Epithelial cell of proximal tubule (primary cell): ENCODE results near the gene ADD1. TPM values are rescaled to one million over a fixed set of nuclear protein-coding genes. Genes with fewer than 3 reads are reported as not detected.
"Not testable (repeated sequence)": the region's sequence is repeated elsewhere in the genome, so short reads cannot be mapped to it uniquely, and the experiment has no call there.

Experiments used
- DNase-seq: peaks from one replicate; pipeline ENCODE4 v3.0.0-alpha.2; 2011; ENCODE audit warnings: low read depth
- H3K4me3 ChIP-seq: 2 replicates; pipeline ENCODE4 v1.5.1; 2011; ENCODE audit warnings: low read depth, mild to moderate bottlenecking, low read length
- total RNA-seq: library from RNA; depleted of rRNA; stranded (reverse); fragments of >200 nt; gene quantifications from 2 replicates; pipeline ENCODE4 v1.2.3, GENCODE V29; 2015
- TF ChIP-seq, protein P1 (sequence below): conservative IDR thresholded peaks from 2 replicates; pipeline ENCODE4 v1.5.1; 2012; ENCODE audit warnings: low read depth, mild to moderate bottlenecking, low read length

Gene ADD1
- total RNA-seq, 1 donor from 2014 or later = 222 TPM

DNA sequence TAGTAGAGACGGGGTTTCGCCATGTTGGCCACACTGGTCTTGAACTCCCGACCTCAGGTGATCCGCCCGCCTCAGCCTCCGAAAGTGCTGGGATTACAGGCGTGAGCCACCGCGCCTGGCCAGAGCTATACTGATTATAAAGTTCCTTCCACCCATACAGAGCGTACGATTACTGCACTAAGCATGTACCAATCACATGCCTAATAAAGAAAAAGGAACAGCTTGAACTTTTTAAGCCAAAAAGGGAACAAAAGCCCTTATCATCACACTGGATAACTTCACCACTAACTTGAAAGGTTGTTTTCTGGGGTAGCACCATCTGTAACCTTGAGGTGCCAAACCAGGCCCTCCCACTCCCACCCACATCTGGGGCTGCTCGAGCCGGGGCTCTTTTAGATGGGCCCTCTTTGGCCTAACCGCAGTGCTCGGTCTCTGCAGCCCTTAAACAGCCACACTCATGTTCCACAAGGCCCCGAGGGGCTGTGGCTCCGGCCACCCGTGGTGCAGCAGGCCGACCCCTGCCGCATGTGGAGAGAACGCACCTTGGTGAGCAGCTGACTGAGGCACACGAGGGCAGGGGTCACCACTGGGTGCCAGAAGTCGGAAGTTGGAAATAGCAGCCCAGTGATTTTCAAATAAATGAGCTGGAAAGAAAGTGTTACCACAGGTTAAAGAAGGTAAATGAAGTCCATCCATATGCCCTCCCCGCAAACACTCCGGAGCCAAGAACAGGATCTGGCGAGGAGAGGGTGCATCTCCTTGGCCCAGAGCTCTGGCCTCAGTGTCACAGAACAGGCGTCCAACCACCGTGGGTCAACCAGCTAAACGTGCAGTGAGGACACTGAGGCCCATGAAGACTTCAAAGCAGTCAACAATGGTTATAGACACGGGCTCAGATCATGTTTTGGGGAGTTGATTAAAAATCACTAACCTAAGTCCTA is 101.2 kb downstream of the ADD1 start:
- no peak for DNase-seq
- TF ChIP-seq, protein P1, sequence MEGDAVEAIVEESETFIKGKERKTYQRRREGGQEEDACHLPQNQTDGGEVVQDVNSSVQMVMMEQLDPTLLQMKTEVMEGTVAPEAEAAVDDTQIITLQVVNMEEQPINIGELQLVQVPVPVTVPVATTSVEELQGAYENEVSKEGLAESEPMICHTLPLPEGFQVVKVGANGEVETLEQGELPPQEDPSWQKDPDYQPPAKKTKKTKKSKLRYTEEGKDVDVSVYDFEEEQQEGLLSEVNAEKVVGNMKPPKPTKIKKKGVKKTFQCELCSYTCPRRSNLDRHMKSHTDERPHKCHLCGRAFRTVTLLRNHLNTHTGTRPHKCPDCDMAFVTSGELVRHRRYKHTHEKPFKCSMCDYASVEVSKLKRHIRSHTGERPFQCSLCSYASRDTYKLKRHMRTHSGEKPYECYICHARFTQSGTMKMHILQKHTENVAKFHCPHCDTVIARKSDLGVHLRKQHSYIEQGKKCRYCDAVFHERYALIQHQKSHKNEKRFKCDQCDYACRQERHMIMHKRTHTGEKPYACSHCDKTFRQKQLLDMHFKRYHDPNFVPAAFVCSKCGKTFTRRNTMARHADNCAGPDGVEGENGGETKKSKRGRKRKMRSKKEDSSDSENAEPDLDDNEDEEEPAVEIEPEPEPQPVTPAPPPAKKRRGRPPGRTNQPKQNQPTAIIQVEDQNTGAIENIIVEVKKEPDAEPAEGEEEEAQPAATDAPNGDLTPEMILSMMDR = no peak
- no peak overlapping the region for H3K4me3 ChIP-seq

DNA sequence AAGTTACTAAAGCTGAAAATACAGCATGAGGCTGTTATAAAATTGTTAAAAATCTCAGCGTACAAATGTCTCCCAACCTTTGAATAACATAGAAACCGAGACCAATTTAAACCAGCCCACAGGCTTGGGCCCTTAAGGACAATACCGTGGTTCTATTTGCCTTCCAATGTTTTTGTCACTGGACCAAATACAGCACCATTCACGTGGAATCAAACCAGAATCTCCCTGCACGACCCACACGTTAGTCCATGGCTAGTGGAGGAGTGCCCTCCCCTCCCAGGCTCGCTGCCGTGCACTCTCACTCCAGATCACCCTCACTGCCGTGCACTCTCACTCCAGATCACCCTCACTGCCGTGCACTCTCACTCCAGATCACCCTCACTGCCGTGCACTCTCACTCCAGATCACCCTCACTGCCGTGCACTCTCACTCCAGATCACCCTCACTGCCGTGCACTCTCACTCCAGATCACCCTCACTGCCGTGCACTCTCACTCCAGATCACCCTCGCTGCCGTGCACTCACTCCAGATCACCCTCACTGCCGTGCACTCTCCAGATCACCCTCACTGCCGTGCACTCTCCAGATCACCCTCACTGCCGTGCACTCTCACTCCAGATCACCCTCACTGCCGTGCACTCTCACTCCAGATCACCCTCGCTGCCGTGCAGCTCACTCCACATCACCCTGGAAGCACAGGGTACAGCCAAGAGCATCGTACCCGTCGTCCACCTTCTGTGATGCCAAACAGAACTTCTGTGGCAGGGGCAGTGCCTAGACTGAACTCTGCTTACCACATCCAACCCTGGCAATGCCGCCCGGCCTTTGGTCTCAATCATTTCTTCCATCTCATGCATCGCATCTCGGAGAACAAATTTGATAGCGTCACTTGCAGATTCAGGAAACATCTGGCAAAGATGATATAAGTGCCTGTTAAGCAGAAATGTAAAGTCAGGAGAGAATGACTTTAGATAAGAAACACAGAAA is 102.3 kb downstream of the ADD1 start:
- DNase-seq = not testable (repeated sequence)

DNA sequence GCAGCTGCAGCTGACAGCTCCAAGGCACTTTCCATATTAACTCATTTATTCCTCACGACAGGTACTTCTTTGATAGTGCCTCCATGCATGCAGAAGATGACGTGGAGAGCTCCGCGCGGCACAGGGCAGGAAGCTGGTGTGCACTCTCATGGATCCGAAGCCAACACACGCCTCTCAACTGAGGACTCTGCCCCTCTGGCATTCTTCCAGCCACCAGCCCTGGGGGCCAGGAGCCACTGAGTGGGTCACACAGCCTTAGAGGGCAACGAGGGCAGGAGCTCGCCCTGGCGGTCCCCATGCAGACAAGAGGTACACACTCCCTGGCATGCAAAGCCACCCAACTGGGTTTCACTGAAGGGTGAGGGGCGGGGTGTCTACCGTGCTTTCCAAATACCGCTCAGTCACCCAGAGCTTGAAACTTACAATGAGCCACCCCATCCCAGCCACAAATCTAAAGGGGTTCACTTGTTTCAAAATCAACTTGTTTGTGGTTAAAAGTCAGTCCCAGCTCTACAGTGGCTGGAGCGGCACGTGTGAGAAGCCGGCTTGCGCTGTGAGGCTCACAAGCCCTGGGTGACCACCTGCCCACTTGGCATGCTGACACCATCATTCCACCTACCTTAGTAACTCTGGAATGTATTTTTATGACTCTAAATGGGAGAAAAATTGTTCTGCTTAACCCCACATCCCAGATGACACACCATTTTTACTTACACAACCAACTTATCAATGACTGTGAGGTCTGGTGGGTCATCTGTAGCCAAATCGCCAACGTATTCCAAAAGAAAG is 103.4 kb downstream of the ADD1 start:
- no peak overlapping the region for H3K4me3 ChIP-seq
- TF ChIP-seq, protein P1 = no peak
- DNase-seq = no peak

More for the DNA sequence above, 102.3 kb downstream of the ADD1 start:
- H3K4me3 ChIP-seq = not testable (repeated sequence)

DNA sequence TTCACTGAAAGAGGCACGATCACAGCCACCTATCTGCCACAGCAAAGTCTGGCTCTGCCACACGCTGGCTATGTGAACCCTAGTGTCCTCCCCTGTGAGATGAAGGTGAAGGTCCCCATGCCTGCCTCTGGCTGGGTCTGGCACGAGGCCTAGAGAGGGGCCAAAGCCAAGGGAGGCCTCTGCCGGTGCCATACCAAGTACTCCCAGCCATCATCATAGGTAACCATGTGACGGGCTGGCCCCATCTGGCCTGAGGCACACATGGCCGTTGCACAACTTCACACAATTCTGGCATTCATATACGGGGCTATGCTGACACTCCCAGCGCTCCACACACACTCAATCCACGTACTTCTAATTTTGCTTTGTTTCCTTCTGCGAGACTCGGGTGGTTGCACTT is 104.3 kb downstream of the ADD1 start:
- DNase-seq = no peak
- H3K4me3 ChIP-seq = no peak overlapping the region
- TF ChIP-seq, protein P1 = no peak

DNA sequence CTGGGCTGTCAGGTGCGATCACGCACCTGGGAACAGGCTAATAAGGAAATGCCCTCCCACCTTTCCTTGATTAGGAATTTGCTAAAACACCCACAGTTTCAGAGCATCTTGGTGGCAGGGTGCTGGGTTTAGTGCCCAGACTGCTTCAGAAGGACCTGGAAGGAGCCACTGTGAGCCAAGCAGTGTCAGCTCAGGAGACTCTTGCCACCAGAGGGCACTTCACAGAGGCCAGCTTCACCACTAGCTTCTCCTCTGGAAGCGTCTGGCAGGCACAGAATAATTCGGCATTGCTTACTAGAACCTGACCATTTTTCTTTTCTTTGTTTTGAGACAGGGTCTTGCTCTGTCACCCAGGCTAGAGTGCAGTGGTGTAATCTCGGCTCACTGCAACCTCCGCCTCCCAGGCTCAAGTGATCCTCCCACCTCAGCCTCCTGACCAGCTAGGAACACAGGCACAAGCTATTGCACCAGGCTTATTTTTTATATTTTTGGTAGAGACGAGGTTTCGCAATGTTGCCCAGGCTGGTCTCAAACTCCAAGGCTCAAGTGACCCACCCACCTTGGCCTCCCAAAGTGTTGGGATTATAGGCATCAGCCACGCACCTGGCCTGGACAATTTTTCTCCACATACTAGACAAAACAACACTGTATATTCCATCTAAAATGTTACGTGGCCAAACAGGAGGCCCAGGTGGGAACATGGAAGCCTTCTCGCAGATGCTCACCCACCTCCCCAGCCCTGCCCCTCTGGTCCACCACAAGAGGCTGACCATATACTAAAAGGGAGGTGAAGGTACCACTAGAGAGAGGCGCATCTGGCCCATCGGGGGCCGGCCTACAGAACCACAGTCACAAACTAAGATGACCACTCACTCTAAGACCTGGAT is 105.5 kb downstream of the ADD1 start:
- TF ChIP-seq, protein P1 = peak; percentile 67
- no peak for DNase-seq
- no peak overlapping the region for H3K4me3 ChIP-seq

DNA sequence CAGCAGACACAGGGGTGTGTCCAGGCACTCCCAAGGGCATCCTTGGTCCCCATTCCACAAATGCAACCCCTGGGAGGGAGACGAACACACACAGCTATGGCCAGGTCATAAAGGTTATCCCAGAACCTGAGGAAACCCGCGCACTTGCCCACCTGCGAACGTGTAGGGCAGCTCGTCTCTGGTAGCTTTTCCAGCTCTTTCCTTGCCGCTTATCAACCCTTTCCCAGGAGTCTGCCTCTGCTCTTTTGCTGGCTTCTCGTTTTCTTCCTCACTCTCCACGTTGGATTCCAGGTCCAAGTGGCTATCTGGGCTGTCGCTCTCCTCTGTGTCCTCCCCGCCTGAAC is 106.1 kb downstream of the ADD1 start:
- no peak for DNase-seq
- H3K4me3 ChIP-seq = no peak overlapping the region
- TF ChIP-seq, protein P1 = no peak
